SJCRH30 (cell line): Measurements from ENCODE around the gene TMEM184A. TPM values are rescaled to one million over a fixed set of nuclear protein-coding genes. Genes with fewer than 3 reads are reported as not detected.

Experiments
- DNase-seq, 2 experiments: peaks; one replicate each; pipeline ENCODE4 v3.0.0-alpha.2; 2015 to 2020
- H3K27ac ChIP-seq: fragments of 250-450 bp; sonication (Bioruptor Pico); 2 replicates; pipeline ENCODE4 v1.5.1; 2020; ENCODE audit warnings: mild to moderate bottlenecking, moderate library complexity
- H3K27me3 ChIP-seq: fragments of 250-450 bp; sonication (Bioruptor Pico); 2 replicates; pipeline ENCODE4 v1.5.1; 2020; ENCODE audit warnings: mild to moderate bottlenecking, moderate library complexity
- H3K36me3 ChIP-seq: fragments of 250-450 bp; sonication (Bioruptor Pico); 2 replicates; pipeline ENCODE4 v1.5.1; 2020; ENCODE audit warnings: mild to moderate bottlenecking, moderate library complexity
- H3K4me1 ChIP-seq: fragments of 250-450 bp; sonication (Bioruptor Pico); 2 replicates; pipeline ENCODE4 v1.5.1; 2020; ENCODE audit warnings: mild to moderate bottlenecking, moderate library complexity
- H3K4me3 ChIP-seq: fragments of 250-450 bp; sonication (Bioruptor Pico); 2 replicates; pipeline ENCODE4 v1.5.1; 2020; ENCODE audit warnings: mild to moderate bottlenecking, moderate library complexity
- H3K9me3 ChIP-seq: fragments of 250-450 bp; sonication (Bioruptor Pico); replicated peaks from 2 replicates; pipeline ENCODE4 v1.5.1; 2020; ENCODE audit warnings: mild to moderate bottlenecking, moderate library complexity
- total RNA-seq: library from RNA; depleted of rRNA; stranded (reverse); fragments of >200 nt; shearing (Covaris generic); gene quantifications from 2 replicates; pipeline ENCODE4 v1.2.3, GENCODE V29; 2014

TMEM184A gene
- total RNA-seq, 1 experiment from 2014 or later, result not detected

GRCh38 chr7:1564603-1565022 lies 8.6 kb upstream of the TMEM184A start:
- Histone ChIP-seq H3K4me3 (no peak overlapping the region), H3K4me1 (no peaks in the 10 kb centered on the region), H3K9me3 (no peaks in the 10 kb centered on the region), H3K36me3 (no peaks in the 10 kb centered on the region), H3K27me3 (no peaks in the 10 kb centered on the region), H3K27ac (no peak overlapping the region)
- no peak for DNase-seq

- Histone ChIP-seq H3K4me3 (no peak overlapping the region), H3K36me3 (no peaks in the 10 kb centered on the region), H3K27ac (no peak overlapping the region), H3K27me3 (no peaks in the 10 kb centered on the region), H3K4me1 (no peaks in the 10 kb centered on the region), H3K9me3 (no peaks in the 10 kb centered on the region)
- no peak for DNase-seq
Observed at GRCh38 chr7:1563981-1564602, 8.1 kb upstream of the TMEM184A start.

GRCh38 chr7:1562597-1563051 lies 6.6 kb upstream of the TMEM184A start:
- Histone ChIP-seq H3K4me3 (no peak overlapping the region), H3K4me1 (no peaks in the 10 kb centered on the region), H3K27me3 (no peaks in the 10 kb centered on the region), H3K9me3 (no peaks in the 10 kb centered on the region), H3K36me3 (no peaks in the 10 kb centered on the region), H3K27ac (no peak overlapping the region)
- DNase-seq, result peak; percentile 47 to 56

- H3K27ac ChIP-seq, result no peak overlapping the region
- no peaks in the 10 kb centered on the region for H3K9me3 ChIP-seq
Observed at GRCh38 chr7:1562116-1562515, 6.1 kb upstream of the TMEM184A start.

GRCh38 chr7:1561036-1561940 lies 5.3 kb upstream of the TMEM184A start:
- H3K36me3 ChIP-seq, result no peaks in the 10 kb centered on the region
- no peak overlapping the region for H3K27ac ChIP-seq
- no peaks in the 10 kb centered on the region for H3K9me3 ChIP-seq
- H3K4me3 ChIP-seq, result no peak overlapping the region
- no peaks in the 10 kb centered on the region for H3K27me3 ChIP-seq
- no peak for DNase-seq
- H3K4me1 ChIP-seq, result no peaks in the 10 kb centered on the region; the same call in 1 of the 2 replicates

More at GRCh38 chr7:1562116-1562515, 6.1 kb upstream of the TMEM184A start:
- Histone ChIP-seq H3K36me3 (no peaks in the 10 kb centered on the region), H3K4me1 (no peaks in the 10 kb centered on the region), H3K27me3 (no peaks in the 10 kb centered on the region), H3K4me3 (no peak overlapping the region)
- DNase-seq, result no peak

- no peaks in the 10 kb centered on the region for H3K27me3 ChIP-seq
- DNase-seq, result no peak
Observed at GRCh38 chr7:1560620-1561031, 4.6 kb upstream of the TMEM184A start.

GRCh38 chr7:1559626-1560590 lies 3.9 kb upstream of the TMEM184A start:
- Histone ChIP-seq H3K36me3 (no peaks in the 10 kb centered on the region), H3K27ac (no peak overlapping the region), H3K27me3 (no peaks in the 10 kb centered on the region), H3K4me3 (no peak overlapping the region), H3K4me1 (peaks cover 8% of the 10 kb centered on the region; the same call in 1 of the 2 replicates), H3K9me3 (no peaks in the 10 kb centered on the region)
- DNase-seq, result no peak

More at GRCh38 chr7:1560620-1561031, 4.6 kb upstream of the TMEM184A start:
- H3K27ac ChIP-seq, result no peak overlapping the region
- peaks cover 4% of the 10 kb centered on the region; the same call in 1 of the 2 replicates for H3K4me1 ChIP-seq
- no peaks in the 10 kb centered on the region for H3K36me3 ChIP-seq
- no peaks in the 10 kb centered on the region for H3K9me3 ChIP-seq
- H3K4me3 ChIP-seq, result no peak overlapping the region

GRCh38 chr7:1558841-1559625 lies 3.0 kb upstream of the TMEM184A start:
- H3K4me3 ChIP-seq, result no peak overlapping the region
- no peaks in the 10 kb centered on the region for H3K9me3 ChIP-seq
- no peak overlapping the region for H3K27ac ChIP-seq
- no peak for DNase-seq
- H3K4me1 ChIP-seq, result peaks cover 8% of the 10 kb centered on the region; the same call in 1 of the 2 replicates
- H3K27me3 ChIP-seq, result no peaks in the 10 kb centered on the region
- no peaks in the 10 kb centered on the region for H3K36me3 ChIP-seq

- no peak overlapping the region for H3K4me3 ChIP-seq
- no peak overlapping the region for H3K27ac ChIP-seq
- H3K9me3 ChIP-seq, result no peaks in the 10 kb centered on the region
- no peaks in the 10 kb centered on the region for H3K27me3 ChIP-seq
- no peaks in the 10 kb centered on the region for H3K36me3 ChIP-seq
- DNase-seq, result no peak
- H3K4me1 ChIP-seq, result peaks cover 8% of the 10 kb centered on the region; the same call in 1 of the 2 replicates
Observed at GRCh38 chr7:1558181-1558811, 2.3 kb upstream of the TMEM184A start.

- DNase-seq, result no peak
- Histone ChIP-seq H3K27me3 (no peaks in the 10 kb centered on the region), H3K4me1 (peaks cover 8% of the 10 kb centered on the region; the same call in 1 of the 2 replicates), H3K27ac (no peak overlapping the region), H3K4me3 (no peak overlapping the region), H3K9me3 (no peaks in the 10 kb centered on the region), H3K36me3 (no peaks in the 10 kb centered on the region)
Observed at GRCh38 chr7:1557771-1558170, 1.8 kb upstream of the TMEM184A start.

GRCh38 chr7:1557006-1557405 lies 1.0 kb upstream of the TMEM184A start:
- Histone ChIP-seq H3K4me1 (peaks cover 8% of the 10 kb centered on the region; the same call in 1 of the 2 replicates), H3K27ac (no peak overlapping the region)
- DNase-seq, result no peak

GRCh38 chr7:1555046-1555812 lies 776 bp downstream of the TMEM184A start:
- peak in 1 of 2 experiments; percentile 28 for DNase-seq
- Histone ChIP-seq H3K36me3 (no peaks in the 10 kb centered on the region), H3K4me3 (no peak overlapping the region), H3K27me3 (no peaks in the 10 kb centered on the region), H3K4me1 (peaks cover 8% of the 10 kb centered on the region; the same call in 1 of the 2 replicates), H3K27ac (no peak overlapping the region), H3K9me3 (no peaks in the 10 kb centered on the region)

More at GRCh38 chr7:1557006-1557405, 1.0 kb upstream of the TMEM184A start:
- Histone ChIP-seq H3K4me3 (no peak overlapping the region), H3K9me3 (no peaks in the 10 kb centered on the region), H3K36me3 (no peaks in the 10 kb centered on the region), H3K27me3 (no peaks in the 10 kb centered on the region)
